GM19351 (cell line): ENCODE measurements around the gene STK24.

Source experiments
- ATAC-seq: cut with Tn5 transposase; IDR thresholded peaks from one replicate; pipeline ENCODE4 v1.9.1; 2021; ENCODE audit warnings: mild to moderate bottlenecking, moderate library complexity; ENCODE audit not compliant: unreplicated experiment

Gene STK24

GRCh38 chr13:98478189-98479129 lies 98.4 kb downstream of the STK24 start:
- peak; percentile 27 for ATAC-seq

- ATAC-seq, result peak; percentile 96
These were observed 100.4 kb downstream of the STK24 start for GRCh38 chr13:98476538-98476966.

GRCh38 chr13:98476106-98476505 lies 100.8 kb downstream of the STK24 start:
- ATAC-seq, result peak; percentile 47

DNA sequence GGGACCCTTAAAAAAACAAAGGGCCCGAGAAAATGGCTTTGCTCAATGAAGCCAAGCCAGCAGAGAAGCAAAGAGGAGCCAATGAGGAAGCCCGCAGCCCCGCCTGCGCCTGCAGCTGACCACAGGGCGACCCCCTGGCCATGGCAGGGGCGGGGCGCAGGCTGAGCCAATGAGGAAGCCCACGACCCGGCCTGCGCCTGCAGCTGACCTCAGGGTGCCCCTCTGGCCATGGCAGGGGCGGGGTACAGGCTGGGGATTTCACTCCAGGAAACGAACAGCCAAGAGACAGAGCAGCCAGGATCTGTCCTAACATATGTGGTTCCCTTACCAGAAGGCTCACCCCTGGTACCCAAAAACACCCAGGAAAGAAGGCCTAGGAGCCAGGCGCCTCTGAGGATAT lies 101.4 kb downstream of the STK24 start:
- ATAC-seq, result no peak

- ATAC-seq, result no peak
These were observed 102.1 kb downstream of the STK24 start for GRCh38 chr13:98474761-98475160.

GRCh38 chr13:98474292-98474691 lies 102.6 kb downstream of the STK24 start:
- no peak for ATAC-seq

GRCh38 chr13:98473788-98474144 lies 103.1 kb downstream of the STK24 start:
- no peak for ATAC-seq

- no peak for ATAC-seq
These were observed 103.6 kb downstream of the STK24 start for GRCh38 chr13:98473135-98473787.

DNA sequence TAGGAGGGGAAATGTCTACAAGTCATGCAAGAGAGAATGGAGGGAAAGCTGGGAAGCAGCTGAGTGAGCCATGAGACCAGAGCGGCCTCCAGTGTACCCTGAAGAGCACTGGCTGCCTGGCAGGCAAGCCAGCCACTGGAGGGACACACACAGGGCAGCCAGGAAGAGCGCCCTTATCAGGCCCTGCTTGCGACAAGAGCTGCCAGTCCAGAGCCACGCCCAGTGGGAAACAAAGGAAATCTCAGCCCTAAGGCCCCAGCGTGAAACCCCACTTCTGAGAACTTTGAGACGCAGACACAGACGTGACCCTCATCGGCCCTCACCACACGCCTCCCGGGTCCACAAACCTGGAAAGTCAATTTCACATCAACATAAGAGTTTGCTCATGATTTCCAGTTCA lies 105.0 kb downstream of the STK24 start:
- no peak for ATAC-seq

- no peak for ATAC-seq
These were observed 106.0 kb downstream of the STK24 start for GRCh38 chr13:98470920-98471319.

- ATAC-seq, result no peak
These were observed 108.0 kb downstream of the STK24 start for GRCh38 chr13:98468929-98469328.

DNA sequence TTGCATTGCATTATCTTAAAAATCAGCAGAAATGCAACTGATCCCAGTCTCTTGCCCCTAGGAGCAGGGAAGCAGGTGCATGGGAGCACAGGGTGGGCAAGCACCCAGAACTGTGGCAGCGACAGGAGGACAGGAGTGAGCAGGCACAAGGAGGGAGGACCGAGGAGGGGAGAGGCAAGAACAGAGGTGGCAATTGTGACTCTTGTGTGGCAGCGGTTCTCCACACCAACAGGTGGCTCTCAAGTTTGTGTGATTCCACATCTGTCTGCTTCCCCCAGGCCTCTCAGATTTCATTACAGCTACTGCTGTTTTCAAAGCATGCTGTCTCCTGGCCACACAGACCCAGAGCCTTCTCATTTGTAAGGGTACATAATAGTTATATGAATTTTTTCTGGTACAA lies 108.5 kb downstream of the STK24 start:
- no peak for ATAC-seq

DNA sequence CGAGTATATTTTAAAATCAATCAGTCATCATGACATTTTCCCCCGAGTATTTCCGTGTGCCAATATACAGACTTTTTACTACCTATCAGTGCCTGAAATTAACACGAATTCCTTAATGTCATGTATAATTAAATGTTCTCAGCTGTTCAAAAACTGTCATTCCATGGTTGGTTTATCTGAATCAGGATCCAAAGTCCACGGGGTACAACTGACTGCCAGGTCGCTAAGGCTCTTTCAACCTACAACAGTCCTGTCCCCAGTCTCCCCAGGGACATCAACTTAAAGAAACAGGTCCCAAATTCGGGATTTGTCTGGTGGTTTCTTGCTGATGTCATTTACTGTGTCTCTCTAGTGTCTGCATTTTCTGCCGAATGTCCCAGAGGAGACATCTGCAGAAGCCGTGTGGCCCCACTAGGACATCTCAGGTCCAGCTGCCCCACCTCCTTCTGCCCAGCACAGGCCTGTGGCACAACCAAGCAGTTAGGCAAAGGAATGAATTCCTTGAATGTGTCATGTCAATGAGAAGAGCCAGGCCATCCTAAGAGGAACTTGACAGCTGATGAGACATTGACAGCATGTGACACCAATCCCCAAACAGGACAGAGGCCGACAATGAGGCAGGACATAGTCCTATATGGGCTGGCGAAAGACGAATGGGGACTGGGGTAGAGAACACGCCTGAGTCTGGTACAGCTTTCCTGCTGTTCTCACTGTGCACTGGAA lies 109.5 kb downstream of the STK24 start:
- ATAC-seq, result no peak

GRCh38 chr13:98466634-98467236 lies 110.2 kb downstream of the STK24 start:
- ATAC-seq, result no peak

GRCh38 chr13:98462946-98463345 lies 114.0 kb downstream of the STK24 start:
- ATAC-seq, result no peak

- no peak for ATAC-seq
These were observed 114.5 kb downstream of the STK24 start for GRCh38 chr13:98462241-98462882.

DNA sequence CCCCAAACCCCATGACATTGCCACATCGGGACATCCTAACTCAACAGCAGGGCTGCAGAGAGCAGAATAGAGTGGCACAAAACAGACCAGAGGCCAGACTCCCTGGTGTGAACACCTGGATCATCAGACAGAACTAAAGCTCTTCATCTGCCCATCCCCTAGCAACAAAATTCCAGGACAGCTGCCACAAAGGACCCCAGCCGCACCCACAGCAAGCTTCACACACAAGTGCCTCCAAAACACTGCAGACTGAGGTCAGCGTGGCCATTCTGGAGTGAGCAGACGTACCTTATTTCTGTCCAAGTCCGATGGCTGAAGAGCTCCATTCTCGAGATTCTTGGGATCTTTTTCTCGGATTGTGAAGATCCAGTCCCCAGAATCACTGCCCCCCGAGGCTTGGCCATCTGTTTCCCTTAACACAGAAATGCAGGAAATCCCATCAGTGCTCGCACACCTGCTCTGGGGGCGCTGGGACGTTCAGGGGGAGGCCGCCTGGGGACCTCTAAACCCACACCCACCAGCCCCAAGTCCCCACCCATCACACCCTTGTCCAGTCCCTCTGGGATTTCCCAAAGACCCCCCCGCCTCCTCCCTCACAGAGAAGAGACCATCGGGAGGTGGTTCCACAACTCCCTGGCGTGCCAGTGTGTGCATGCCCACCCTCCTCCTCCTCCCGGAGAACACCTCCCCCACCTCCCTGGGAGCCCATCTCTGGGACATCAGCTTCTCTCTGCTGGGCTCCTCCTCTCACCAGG lies 115.2 kb downstream of the STK24 start:
- no peak for ATAC-seq

- no peak for ATAC-seq
These were observed 116.4 kb downstream of the STK24 start for GRCh38 chr13:98460516-98460915.

GRCh38 chr13:98459721-98460370 lies 117.1 kb downstream of the STK24 start:
- no peak for ATAC-seq
